ENCODE data around the gene SPACA5.
"Not testable (repeated sequence)": the region's sequence is repeated elsewhere in the genome, so short reads cannot be mapped to it uniquely, and the experiment has no call there.

SPACA5 gene

GRCh38 chrX:48006688-48007087 is at the start of gene SPACA5:
SPACA5 (plus strand) TSS chrX:48006988; CDS start chrX:48007803, 815 bp downstream.
- not testable (repeated sequence) for DNase-seq

DNA sequence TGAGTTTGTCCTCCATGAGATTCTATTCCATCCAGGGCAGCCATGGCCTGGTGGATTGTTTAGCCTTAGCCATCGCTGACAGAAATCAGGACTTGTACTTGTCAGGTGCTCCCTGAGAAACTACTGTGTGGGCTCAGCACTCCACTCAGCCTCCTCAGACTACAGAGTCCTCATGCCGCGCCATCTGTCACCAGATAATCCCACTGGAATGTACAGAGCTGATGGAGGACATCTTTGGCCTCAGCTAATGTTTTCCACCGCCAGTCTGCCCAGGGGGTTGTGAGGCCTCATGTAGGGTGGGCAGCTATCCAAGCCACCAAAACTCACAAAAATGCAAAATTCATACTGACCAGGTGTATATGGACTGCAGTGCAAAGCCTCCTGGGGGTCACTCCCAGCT is 48.6 kb upstream of the SPACA5 start:
- not testable (repeated sequence) for DNase-seq

DNA sequence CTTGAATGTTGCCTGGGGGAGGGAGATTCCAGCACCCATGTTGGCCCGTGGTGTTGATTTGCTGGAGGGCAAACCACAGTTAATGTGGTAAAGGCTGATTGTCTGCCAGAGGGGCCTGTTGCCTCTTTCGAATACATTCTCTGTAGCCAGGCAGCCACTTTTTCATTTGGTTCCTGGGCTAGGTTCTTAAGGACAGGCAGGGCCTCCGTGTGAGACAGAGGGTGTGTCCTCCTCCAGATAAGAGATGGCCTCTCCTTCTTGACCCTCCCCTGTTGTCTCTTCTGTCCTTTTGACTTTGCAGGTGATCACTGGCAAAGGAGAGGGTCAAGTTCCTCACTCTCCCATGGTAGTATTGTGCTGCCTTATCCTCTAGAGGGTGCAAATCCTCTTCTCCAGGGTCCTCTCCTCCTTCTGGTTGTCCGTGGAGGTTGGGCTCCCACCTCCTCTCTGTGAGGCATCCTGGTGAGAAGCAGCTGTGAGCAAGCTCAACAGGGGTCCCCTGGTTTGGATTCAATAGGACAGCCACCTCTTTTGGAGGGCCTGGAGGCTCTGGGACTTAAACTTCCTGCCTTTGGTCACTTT is 47.9 kb upstream of the SPACA5 start:
- peak; percentile 12 for DNase-seq

DNA sequence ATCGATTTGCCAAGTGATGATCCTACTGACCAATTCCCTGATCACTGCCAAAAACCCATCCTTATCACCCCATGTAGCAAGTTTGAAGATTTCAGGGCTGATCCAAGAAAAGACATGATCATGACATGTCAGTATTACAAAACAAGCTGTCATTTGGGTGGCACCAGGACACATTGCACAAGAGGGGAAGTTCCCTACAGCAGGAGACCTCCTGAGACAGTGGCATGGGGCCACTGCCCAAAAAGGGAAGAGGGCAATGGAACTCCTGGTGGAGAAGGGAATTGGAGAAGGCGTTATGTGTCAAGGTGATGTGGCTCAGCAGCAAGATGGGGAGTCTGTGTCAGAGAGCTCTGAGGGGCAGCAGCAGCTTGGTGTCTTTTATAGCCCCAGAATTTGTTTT is 46.4 kb upstream of the SPACA5 start:
- DNase-seq = no peak

DNA sequence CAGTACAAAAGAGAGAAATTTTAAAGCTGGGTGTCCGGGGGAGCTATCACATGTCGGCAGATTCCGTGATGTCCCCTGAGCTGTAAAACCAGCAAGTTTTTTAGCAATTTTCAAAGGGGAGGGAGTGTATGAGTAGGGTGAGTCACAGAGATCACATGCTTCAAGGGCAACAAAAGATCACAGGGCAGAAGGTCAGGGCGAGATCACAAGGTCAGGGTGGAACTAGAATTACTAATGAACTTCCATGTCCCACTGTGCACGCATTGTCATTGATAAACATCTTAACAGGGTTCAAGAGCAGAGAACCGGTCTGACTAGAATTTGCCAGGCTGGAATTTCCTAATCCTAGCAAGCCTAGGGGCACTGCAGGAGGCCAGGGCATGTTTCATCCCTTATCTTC is 45.0 kb upstream of the SPACA5 start:
- not testable (repeated sequence) for DNase-seq

DNA sequence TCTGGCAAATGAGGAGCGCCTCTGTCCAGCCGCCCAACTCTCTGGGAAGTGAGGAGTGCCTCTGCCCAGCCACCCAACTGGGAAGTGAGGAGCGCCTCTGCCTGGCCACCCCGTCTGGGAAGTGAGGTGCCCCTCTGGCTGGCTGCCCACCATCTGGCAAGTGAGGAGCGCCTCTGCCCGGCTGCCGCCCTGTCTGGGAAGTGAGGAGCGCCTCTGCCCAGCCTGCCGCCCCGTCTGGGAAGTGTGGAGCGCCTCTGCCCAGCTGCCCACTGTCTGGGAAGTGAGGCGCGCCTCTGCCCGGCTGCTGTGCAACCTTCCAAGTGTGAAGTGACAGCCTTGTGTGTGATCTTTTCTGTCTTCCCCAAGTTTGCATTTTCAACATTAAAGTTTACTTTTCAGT is 41.3 kb upstream of the SPACA5 start:
- not testable (repeated sequence) for DNase-seq

GRCh38 chrX:47973235-47973634 is 33.6 kb upstream of the SPACA5 start:
- DNase-seq = no peak

- no peak for DNase-seq
Observed at GRCh38 chrX:47976254-47977151, 30.3 kb upstream of the SPACA5 start.

- peak; percentile 57 for DNase-seq
Observed at GRCh38 chrX:47991263-47992094, 15.3 kb upstream of the SPACA5 start.

- no peak for DNase-seq
Observed at GRCh38 chrX:47992095-47992380, 14.8 kb upstream of the SPACA5 start.

GRCh38 chrX:47992669-47993068 is 14.1 kb upstream of the SPACA5 start:
- no peak for DNase-seq

GRCh38 chrX:48001260-48001659 is 5.5 kb upstream of the SPACA5 start:
- no peak for DNase-seq

- no peak for DNase-seq
Observed at GRCh38 chrX:48002319-48002718, 4.5 kb upstream of the SPACA5 start.

DNA sequence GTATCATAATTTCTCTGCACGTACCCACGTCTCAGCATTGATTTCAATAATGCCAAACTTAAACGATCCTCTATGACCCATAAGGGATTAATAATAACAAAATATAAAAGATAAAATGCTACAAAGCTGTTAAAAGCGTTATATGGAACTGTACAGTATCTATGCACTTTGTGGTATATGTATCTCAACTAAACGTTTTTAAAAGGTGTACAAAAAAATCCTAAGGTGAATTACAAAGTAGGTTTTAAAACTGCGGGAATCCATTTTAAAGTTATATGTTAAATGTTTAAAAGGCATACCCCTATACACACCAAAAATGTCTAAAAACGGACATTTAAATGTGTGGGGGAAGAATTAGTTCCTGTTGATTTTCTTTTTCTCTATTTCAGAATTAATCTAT is 3.9 kb upstream of the SPACA5 start:
- no peak for DNase-seq

DNA sequence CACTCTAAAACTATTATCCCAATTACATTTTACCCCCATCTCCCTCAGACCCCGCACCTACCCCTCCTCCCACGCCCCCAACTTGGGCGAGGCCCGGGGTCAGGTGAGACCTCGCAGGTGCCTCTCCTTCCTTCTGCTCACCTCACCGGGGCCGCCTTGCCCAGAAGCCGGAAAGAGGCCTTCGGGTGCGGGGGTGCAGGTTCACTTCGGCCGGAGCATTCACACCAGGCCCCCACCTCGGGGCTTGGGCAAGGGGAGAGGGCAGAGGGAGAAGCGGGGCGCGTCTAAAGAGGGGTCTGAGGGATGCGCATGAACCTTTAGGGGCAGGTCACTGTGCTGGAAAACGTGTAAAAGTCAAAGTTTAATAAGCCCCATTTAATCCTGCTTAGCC is 3.4 kb upstream of the SPACA5 start:
- peak; percentile 9 for DNase-seq

- DNase-seq = peak; percentile 93
Observed at GRCh38 chrX:48003758-48004457, 2.9 kb upstream of the SPACA5 start, which contains the start of gene ZNF182. ZNF182 (minus strand) TSS chrX:48003989; CDS start chrX:48002609, 1,380 bp downstream.

- not testable (repeated sequence) for DNase-seq
Observed at GRCh38 chrX:48009445-48009960, 2.7 kb downstream of the SPACA5 start.

- DNase-seq = not testable (repeated sequence)
Observed at GRCh38 chrX:48016583-48017310, 10.0 kb downstream of the SPACA5 start.

- not testable (repeated sequence) for DNase-seq
Observed at GRCh38 chrX:48019892-48020291, 13.1 kb downstream of the SPACA5 start.

DNA sequence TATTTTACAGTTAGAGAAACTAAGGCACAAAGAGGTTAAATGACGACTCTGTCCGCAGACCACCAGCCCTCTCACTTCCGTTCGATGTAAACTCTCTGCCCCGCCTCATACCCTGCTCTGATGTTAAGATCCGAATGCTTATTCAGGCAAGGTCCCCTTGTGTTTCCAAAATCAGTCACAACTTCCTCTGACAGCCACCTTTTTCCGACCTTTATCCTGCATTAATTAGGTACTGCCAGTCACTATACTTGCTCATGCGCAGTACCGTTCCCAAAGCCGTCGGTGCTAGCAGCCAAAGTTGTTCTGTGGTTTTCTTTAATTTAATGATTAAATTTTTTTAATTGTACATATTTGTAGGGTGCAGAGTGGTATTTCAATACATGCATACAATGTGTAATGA is 13.7 kb downstream of the SPACA5 start:
- DNase-seq = peak; percentile 34

GRCh38 chrX:48021026-48021900 is 14.5 kb downstream of the SPACA5 start:
- DNase-seq = peak; percentile 42
